Islet of Langerhans (tissue), 1 donor: ENCODE data around the gene SDCBP2.
"Not testable (repeated sequence)": the region's sequence is repeated elsewhere in the genome, so short reads cannot be mapped to it uniquely, and the experiment has no call there.

Experiments used
- FAIRE-seq: peaks from one replicate; lab custom pipeline; 2011; peaks lifted over from hg19 to GRCh38; lab: Jason Lieb, UNC

Gene SDCBP2

GRCh38 chr20:1360094-1360846 is 31.3 kb upstream of the SDCBP2 start:
- FAIRE-seq, result no peak

GRCh38 chr20:1357921-1358671 is 29.2 kb upstream of the SDCBP2 start:
- FAIRE-seq, result no peak

GRCh38 chr20:1353956-1354355 is 25.0 kb upstream of the SDCBP2 start:
- FAIRE-seq, result no peak

GRCh38 chr20:1346315-1346969 is 17.5 kb upstream of the SDCBP2 start:
- no peak for FAIRE-seq

- no peak for FAIRE-seq
Observed at GRCh38 chr20:1345756-1346093, 16.8 kb upstream of the SDCBP2 start.

GRCh38 chr20:1345030-1345755 is 16.3 kb upstream of the SDCBP2 start:
- no peak for FAIRE-seq

- not testable (repeated sequence) for FAIRE-seq
Observed at GRCh38 chr20:1343446-1344124, 14.6 kb upstream of the SDCBP2 start.

GRCh38 chr20:1341561-1342265 is 12.8 kb upstream of the SDCBP2 start:
- FAIRE-seq, result no peak

GRCh38 chr20:1338801-1339200 is 9.9 kb upstream of the SDCBP2 start:
- no peak for FAIRE-seq

GRCh38 chr20:1338096-1338495 is 9.2 kb upstream of the SDCBP2 start:
- FAIRE-seq, result no peak

GRCh38 chr20:1337441-1337840 is 8.5 kb upstream of the SDCBP2 start:
- no peak for FAIRE-seq

- no peak for FAIRE-seq
Observed at GRCh38 chr20:1336699-1337367, 7.9 kb upstream of the SDCBP2 start.

GRCh38 chr20:1335961-1336698 is 7.2 kb upstream of the SDCBP2 start:
- no peak for FAIRE-seq

GRCh38 chr20:1334761-1335160 is 5.8 kb upstream of the SDCBP2 start:
- no peak for FAIRE-seq

- no peak for FAIRE-seq
Observed at GRCh38 chr20:1334370-1334731, 5.4 kb upstream of the SDCBP2 start.

GRCh38 chr20:1333462-1334369 is 4.8 kb upstream of the SDCBP2 start:
- no peak for FAIRE-seq

GRCh38 chr20:1332749-1333300 is 3.9 kb upstream of the SDCBP2 start:
- FAIRE-seq, result no peak

GRCh38 chr20:1331801-1332453 is 3.0 kb upstream of the SDCBP2 start:
- no peak for FAIRE-seq
